PFSK-1 (cell line): ENCODE measurements around the gene PDE8B.

Experiments
- FOXP2 ChIP-seq: optimal IDR thresholded peaks from 2 replicates; pipeline ENCODE3; 2011; ENCODE audit warnings: borderline replicate concordance, control low read depth, inconsistent platforms; ENCODE audit not compliant: insufficient read depth; ENCODE audit errors: extremely low read length, extremely low read depth
- POLR2AphosphoS5 ChIP-seq: IDR thresholded peaks from 2 replicates; pipeline ENCODE4 v1.6.1; 2012; ENCODE audit warnings: low read depth, mild to moderate bottlenecking, control low read depth, low read length, moderate library complexity
- SIN3A ChIP-seq: IDR thresholded peaks from 2 replicates; pipeline ENCODE4 v1.6.1; 2012; ENCODE audit warnings: mild to moderate bottlenecking, low read length, moderate library complexity, borderline replicate concordance; ENCODE audit not compliant: insufficient read depth
- TAF1 ChIP-seq: IDR thresholded peaks from 2 replicates; pipeline ENCODE4 v1.6.1; 2012; ENCODE audit warnings: low read length, control low read depth, borderline replicate concordance; ENCODE audit not compliant: insufficient read depth
- TF ChIP-seq, protein P1 (sequence below), 2 experiments: IDR thresholded peaks; 2 replicates each; pipeline versions ENCODE4 v1.6.1 to v1.8.0; 2011 to 2012; ENCODE audit warnings: low read depth in 2 of 2, low read length in 2 of 2, control low read depth in 1 of 2, inconsistent platforms in 1 of 2, mild to moderate bottlenecking in 1 of 2, moderate library complexity in 1 of 2; ENCODE audit not compliant: insufficient read depth in 1 of 2

Gene PDE8B

DNA sequence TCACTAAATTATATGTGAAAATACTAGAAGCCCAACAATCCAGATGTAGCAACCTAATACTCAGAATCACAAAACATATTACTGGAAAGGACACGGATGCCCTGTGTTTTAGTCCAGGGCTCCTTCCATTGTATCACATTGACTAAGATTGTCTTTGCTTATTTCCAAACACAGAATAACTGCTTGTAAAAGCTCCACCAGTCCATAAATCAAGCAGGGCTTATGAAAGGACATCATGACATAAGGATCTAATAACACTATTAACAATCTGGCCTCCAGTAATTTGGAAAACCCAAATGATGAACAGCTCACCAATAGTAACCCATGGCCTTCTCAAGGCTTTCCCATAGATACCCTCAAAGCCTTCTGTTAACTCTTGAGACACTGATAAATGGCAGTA, 241.9 kb downstream of the PDE8B start:
- TF ChIP-seq, protein P1, sequence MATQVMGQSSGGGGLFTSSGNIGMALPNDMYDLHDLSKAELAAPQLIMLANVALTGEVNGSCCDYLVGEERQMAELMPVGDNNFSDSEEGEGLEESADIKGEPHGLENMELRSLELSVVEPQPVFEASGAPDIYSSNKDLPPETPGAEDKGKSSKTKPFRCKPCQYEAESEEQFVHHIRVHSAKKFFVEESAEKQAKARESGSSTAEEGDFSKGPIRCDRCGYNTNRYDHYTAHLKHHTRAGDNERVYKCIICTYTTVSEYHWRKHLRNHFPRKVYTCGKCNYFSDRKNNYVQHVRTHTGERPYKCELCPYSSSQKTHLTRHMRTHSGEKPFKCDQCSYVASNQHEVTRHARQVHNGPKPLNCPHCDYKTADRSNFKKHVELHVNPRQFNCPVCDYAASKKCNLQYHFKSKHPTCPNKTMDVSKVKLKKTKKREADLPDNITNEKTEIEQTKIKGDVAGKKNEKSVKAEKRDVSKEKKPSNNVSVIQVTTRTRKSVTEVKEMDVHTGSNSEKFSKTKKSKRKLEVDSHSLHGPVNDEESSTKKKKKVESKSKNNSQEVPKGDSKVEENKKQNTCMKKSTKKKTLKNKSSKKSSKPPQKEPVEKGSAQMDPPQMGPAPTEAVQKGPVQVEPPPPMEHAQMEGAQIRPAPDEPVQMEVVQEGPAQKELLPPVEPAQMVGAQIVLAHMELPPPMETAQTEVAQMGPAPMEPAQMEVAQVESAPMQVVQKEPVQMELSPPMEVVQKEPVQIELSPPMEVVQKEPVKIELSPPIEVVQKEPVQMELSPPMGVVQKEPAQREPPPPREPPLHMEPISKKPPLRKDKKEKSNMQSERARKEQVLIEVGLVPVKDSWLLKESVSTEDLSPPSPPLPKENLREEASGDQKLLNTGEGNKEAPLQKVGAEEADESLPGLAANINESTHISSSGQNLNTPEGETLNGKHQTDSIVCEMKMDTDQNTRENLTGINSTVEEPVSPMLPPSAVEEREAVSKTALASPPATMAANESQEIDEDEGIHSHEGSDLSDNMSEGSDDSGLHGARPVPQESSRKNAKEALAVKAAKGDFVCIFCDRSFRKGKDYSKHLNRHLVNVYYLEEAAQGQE (IDR thresholded peaks at IDR 0.05; ENCODE audit: insufficient read depth in 1 of 2, low read depth in 2 of 2, low read length in 2 of 2), result no peak
- TF ChIP-seq POLR2AphosphoS5 (no peak), FOXP2 (no peak), SIN3A (no peak), TAF1 (no peak)

DNA sequence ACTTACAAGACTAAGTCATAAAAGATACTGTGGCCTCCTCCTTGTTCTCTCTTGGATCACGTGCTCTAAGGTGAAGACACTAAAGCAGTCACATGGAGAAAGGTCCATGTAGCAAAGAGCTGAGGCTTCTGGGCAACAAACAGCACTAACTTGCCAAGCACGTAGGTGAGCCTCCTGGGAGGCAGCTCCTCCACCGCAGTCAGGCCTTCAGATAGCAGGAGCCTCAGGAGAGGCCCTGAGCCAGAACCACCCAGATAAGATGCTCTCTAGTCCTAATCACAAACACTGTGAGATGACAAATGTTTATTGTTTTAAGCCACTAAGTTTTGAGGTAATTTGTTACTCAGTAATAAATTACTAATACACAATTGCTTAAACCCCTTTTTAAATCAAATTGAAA, 243.6 kb downstream of the PDE8B start:
- TF ChIP-seq SIN3A, result no peak
- no peak for TF ChIP-seq POLR2AphosphoS5
- TF ChIP-seq FOXP2, result no peak
- no peak for TF ChIP-seq TAF1

DNA sequence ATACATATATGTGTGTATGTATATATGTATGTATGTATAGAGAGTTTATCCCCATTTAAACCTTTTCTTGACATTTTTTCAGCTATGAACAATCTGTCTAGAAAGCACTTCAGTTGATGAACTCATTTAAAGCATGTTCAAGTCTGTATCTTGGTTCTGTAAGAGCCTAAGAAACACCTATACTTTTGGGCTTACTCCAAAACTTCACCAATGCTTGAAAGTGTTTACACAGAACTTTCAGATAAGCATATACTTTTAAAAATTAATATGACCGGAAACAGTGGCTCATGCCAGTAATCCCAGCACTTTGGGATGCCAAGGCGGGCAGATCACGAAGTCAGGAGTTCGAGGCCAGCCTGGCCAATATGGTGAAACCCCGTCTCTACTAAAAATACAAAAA, 250.8 kb downstream of the PDE8B start:
- TF ChIP-seq FOXP2, result no peak
- TF ChIP-seq, protein P1 (IDR thresholded peaks at IDR 0.05; ENCODE audit: insufficient read depth in 1 of 2, low read depth in 2 of 2, low read length in 2 of 2), result no peak
- TF ChIP-seq TAF1, result no peak
- no peak for TF ChIP-seq POLR2AphosphoS5
- TF ChIP-seq SIN3A, result no peak

DNA sequence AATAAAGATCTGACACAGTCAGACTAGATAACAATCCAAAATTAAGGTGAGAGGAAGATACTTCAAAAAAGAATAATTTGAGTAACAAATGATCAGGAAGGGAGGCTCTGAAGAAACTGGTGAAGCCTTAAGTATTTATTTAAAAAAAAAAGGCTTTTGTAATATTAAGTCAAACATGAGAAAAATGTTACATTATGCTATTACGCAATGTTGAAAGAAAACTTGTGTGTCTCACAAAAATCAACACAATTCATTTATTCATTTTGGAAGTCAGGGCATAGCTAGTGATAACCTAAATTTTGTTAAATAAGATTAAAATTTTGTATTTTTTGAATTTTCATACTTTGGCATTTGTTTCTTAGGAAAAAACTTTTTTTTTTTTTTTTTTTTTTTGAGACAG, 253.4 kb downstream of the PDE8B start:
- TF ChIP-seq FOXP2 (no peak), TAF1 (no peak), POLR2AphosphoS5 (no peak), SIN3A (no peak)
- TF ChIP-seq, protein P1 (IDR thresholded peaks at IDR 0.05; ENCODE audit: insufficient read depth in 1 of 2, low read depth in 2 of 2, low read length in 2 of 2), result no peak
